ENCODE measurements around the gene DRAXIN.

The DRAXIN gene

DNA sequence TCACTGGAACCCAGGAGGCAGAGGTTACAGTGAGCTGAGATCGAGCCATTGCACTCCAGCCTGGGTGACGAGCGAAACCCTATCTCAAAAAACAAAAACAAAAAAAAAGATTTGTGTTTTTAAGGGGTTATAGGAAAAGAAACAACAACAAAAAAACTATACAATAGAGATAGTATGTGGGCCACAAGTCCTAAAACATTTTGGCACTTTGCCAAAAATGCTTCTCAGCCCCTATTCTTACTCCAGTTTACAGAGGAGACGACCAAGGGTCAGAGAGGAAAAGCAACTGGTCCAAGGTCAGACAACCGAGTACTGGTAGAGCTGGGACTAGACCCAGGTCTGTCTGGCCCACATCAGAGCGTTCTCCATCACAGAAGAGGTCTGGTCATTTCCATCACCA is 33.9 kb upstream of the DRAXIN start:
- DNase-seq (ENCODE audit: low spot score), result no peak

DNA sequence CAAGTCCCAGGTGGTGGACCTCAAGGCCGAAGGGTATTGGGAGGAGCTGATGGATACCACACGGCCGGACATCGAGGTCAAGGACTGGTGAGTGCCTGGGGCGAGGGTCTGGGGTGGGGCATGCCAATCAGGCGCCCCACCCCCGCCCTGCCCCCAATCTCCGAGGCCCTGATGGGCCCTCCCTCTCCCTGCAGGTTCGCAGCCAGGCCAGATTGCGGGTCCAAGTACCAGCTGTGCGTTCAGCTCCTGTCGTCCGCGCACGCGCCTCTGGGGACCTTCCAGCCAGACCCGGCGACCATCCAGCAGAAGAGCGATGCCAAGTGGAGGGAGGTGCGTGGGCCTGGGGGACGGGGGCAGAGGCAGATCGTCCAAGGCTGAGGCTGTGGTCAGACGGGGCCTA is 33.0 kb upstream of the DRAXIN start:
- no peak for DNase-seq (ENCODE audit: low spot score)

DNA sequence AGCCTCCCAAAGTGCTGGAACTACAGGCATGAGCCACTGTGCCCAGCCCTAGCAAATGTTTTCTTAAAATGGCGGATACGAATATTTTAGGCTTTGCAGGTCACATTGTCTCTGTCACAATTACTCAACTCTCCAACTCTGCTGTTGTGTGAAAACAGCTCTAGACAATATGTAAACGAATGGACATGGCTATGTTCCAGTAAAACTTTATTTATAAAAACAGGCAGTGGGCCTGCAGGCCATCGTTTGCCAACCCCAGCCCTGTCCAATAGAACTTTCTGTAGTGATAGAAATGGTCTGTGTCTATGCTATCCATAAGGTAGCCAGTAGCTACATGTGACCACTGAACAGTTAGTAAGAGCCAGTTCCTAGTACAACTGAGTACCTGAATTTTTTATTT is 31.8 kb upstream of the DRAXIN start:
- DNase-seq (ENCODE audit: low spot score), result no peak

DNA sequence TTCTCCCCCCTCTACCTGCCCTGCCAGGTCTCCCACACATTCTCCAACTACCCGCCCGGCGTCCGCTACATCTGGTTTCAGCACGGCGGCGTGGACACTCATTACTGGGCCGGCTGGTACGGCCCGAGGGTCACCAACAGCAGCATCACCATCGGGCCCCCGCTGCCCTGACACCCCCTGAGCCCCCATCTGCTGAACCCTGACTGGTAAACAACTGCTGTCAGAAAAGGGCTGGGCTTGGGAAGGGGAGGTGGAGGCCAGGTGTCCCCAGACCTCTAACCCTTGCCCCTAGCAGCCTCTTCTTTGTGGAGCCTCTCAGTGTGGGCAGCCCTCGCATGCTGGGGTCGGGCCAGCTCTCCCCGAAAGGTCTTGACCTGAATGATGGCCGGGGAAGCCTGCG is 30.4 kb upstream of the DRAXIN start:
- no peak for DNase-seq (ENCODE audit: low spot score)

DNA sequence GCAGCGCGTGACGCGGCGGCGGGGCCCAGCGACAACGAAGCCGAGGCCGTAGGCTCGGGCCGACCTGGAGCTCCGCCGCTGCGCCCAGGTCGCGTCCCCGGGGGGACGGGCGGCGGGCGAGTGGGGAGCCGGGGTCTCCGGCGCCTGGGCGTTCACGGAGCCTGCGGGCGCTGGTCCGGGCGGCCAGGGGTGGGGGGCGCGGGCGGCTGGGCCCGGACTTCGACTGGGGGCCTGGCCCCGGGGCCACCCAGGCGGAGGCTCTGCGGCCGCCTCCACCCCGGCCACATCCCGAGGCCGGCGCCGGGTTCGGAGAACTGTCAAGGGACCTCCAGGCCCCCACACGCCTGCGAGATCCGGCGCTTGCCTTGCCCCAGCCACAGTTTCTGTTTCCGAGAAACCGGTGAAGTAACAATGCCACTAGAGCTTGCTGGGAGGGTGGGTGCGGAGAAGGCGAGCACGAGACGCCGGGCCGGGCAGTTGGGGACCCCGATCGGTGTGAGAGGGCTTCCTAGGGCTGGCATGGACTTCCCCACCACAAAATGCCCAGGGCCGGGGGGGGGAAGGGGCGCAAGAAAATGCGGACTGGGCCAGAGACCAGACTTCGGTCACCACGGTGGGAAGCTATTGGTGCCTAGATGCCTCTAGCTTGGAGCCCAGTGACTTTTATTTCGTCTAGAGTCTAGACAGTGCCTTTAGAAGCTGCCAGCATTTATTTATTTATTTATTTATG is 27.0 kb upstream of the DRAXIN start:
- DNase-seq (ENCODE audit: low spot score), result no peak

DNA sequence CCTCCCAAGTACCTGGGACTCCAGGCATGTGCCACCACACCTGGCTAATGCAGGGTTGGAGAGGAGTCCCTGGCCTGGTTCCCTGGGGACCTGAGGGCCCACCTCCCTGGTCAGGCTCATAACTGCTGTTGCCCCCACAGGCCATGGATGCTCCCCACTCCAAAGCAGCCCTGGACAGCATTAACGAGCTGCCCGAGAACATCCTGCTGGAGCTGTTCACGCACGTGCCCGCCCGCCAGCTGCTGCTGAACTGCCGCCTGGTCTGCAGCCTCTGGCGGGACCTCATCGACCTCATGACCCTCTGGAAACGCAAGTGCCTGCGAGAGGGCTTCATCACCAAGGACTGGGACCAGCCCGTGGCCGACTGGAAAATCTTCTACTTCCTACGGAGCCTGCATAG is 23.0 kb upstream of the DRAXIN start:
- DNase-seq (ENCODE audit: low spot score), result no peak

DNA sequence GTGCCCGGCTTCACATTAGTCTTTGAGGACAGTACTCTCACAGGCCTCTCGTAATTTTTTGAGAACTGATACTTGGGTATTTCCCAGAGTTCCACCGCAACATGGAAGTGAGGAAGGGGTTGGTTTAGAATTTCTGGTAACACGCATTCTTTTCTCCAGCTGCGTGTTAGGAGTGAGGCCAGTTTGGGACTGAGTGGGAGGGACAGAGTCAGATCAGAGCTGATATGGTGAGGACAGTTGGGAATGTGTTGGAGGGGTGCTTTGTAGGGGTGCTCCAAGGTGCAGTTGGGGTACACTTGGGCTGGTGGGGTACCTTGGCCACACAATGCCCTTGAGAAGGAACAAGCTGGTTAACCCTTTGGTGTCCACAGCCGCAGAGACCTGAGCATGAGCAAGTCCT is 20.8 kb upstream of the DRAXIN start:
- no peak for DNase-seq (ENCODE audit: low spot score)

DNA sequence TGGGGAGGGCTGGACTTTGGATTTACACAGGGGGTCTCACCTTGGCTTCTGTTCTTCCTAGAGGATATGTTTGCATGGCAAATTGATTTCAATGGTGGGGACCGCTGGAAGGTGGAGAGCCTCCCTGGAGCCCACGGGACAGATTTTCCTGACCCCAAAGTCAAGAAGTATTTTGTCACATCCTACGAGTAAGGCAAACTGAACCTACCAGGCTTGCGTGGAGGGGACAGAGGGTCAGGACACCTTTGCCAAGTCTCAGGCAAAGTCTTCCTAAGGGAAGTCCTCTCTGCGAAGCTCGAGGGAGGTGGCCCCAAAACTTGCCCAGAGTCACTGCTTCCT is 20.3 kb upstream of the DRAXIN start:
- no peak for DNase-seq (ENCODE audit: low spot score)

DNA sequence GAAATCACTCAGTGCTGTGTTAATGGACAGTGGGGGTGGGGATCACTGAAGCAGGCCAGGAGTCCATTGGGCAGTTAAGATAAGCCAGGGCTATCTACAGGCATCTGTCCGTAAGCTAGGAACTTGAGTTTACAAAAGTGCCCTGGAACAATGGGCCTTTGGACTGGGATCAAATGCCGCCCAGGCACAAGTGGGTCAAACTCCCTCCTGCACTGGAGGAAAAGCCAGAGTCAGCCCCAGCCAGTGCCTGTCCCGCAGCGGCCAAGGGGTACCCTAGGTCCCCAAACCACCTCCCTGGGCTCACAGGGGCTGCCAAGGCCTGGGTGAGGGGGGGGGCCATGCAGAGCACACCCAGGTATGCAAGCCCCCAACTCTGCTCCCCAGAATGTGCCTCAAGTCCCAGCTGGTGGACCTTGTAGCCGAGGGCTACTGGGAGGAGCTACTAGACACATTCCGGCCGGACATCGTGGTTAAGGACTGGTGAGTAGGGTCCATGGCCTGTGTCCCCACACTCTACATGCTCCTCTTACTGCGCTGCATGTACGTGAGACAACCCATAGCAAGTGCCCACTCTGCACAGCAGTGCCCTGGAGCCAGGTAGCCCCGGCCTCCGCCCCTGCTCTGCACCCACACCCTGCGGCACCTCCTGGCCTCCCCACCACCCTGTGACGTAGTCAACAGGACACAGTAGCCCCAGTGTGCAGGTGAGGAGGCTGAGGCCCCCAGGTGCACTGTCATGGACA is 19.8 kb upstream of the DRAXIN start:
- DNase-seq (ENCODE audit: low spot score), result no peak

DNA sequence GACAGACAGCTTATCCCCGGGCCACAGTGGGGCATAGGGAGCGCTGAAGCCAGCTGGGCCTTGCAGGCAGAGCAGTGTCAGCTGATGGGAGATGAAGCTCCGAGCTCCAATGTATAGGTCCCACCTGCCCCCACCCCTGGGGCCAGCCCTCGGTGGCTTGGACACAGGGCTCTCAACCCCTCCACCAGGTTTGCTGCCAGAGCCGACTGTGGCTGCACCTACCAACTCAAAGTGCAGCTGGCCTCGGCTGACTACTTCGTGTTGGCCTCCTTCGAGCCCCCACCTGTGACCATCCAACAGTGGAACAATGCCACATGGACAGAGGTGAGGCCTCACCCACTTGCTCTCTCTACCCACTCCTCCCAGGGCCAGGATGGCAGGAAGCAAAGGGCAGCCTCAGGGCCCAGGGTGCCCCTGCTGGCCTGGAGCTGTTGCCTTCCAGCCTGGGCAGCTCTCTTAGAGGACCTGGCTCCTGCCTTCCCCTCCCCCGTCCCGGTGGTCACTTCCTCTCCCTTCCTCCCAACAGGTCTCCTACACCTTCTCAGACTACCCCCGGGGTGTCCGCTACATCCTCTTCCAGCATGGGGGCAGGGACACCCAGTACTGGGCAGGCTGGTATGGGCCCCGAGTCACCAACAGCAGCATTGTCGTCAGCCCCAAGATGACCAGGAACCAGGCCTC is 18.3 kb upstream of the DRAXIN start:
- no peak for DNase-seq (ENCODE audit: low spot score)

DNA sequence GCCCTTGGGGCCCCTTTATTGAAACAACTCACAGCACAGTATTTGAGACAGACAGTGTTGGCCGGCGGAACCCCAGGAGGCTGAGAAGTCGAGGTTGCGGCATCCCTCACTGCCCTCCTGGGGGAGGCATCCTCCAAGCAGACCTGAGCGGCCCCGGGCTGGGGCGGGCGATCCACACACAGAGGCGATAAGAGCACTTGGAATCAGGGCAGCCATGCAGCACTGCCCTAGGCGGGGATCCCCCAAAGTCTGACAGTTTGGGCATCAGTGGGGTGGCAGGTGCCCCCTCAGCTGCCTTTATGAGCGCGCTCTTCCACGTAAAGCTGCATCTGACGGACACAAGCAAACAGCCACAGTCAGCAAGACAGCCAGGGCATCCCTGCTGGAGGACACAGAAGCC is 17.0 kb upstream of the DRAXIN start:
- DNase-seq (ENCODE audit: low spot score), result no peak

DNA sequence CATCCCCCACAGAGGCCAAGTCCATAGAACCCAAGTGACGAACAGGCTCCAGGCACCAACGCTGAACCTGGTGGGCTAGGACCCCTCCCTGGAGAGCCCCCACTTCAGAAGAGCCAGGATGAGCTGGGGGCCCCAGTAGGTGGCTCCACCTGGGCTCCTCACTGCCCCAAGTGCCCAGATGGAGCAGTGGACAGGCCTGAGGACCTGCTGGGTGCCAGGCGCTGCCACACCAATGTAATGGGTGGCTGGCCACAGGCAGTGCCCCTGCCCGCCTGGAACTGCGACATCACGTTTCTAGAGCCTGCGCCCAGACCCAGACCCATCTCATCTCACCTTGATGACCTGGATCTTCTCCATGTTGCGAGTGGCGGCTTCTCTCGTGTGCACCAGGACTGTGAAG is 16.2 kb upstream of the DRAXIN start:
- DNase-seq (ENCODE audit: low spot score), result no peak

DNA sequence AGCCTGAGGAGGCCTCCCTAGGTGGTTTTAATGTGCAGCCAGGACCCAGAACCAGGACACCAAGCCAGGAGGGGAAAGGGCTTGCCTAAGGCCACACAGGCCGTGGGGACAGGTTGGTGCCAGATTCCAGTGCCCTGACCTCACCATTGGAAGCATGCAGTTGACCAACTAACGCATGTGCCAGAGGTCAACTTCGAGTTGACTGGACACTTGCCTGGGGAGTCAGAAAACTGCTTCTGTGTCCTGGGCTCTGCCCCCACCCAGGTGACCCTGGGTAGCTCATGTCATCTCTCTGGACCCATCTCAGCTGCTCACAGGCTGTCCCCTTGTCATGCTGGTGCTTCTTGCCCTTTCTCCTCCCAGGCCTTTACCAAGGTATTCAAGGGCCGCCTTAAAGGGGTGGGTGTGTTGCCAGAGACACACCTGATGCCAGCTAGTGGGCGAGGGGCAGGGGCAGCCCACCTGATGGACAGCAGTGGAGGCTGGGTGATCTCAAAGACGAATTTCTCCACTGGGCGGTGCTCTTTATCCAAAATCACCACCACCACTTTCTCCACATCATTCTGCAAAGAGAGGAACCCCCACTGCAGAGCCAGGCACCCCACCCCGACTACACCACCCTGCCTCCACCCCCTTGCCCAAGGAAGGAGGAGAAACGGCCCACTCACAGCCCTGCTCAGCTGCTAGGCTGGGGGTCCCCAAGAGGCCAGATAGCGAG is 15.0 kb upstream of the DRAXIN start:
- DNase-seq (ENCODE audit: low spot score), result no peak

DNA sequence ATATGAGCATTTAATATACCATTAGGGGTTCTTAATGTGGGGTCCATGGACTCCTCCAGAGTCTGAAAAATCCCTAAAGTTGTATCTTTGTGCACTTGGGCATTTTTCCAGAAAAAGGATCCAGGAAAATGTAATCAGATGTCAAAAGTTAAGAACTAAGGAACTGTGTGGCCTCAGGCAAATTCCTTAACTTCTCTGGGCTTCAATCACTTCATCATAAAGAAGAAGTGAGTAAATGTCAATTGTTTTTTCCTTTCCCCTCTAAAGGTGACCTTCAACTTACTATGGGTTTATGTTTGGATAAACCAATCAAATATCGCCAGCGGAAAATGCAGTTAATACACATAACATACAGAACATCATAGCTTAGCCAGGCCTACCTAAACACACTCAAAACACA is 13.1 kb upstream of the DRAXIN start:
- DNase-seq (ENCODE audit: low spot score), result no peak

DNA sequence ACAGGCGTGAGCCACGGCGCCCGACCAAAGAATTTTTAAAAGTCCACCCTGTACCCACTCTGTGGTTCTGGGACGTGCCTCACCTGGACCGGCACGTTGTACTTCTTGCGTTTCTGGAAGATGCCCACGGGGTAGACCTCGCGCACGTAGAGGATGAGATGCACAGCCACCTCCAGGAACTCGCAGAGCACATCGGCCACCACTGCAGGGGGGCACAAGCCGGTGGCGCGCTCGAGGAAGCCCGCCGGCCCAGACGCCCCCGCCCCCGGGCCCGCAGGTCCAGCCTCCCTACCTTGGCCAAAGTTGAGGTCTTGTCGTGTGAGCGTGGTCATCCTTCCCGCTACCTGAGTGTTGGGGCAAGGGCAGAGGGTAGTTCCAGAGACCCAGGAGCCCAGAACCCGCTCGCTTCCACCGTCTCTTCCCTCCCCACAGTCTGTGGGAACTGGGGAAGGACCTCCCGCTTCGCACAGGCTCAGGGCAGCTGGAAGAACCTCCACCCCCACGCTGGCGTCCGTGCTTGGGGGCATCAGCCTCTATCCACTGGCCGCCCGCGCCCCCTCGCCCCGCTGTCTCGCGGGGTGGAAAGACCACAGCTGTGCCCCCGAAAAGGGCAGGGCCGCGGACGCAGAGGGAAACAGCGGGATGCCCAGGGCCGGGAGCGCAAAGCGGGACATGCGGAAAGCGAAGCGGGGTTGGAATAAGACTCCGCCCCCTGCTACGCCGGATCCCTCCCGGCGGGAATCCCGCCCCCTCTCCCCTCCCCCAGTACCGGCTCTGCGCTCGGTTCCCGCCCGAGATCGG is 11.0 kb upstream of the DRAXIN start:
- no peak for DNase-seq (ENCODE audit: low spot score)

DNA sequence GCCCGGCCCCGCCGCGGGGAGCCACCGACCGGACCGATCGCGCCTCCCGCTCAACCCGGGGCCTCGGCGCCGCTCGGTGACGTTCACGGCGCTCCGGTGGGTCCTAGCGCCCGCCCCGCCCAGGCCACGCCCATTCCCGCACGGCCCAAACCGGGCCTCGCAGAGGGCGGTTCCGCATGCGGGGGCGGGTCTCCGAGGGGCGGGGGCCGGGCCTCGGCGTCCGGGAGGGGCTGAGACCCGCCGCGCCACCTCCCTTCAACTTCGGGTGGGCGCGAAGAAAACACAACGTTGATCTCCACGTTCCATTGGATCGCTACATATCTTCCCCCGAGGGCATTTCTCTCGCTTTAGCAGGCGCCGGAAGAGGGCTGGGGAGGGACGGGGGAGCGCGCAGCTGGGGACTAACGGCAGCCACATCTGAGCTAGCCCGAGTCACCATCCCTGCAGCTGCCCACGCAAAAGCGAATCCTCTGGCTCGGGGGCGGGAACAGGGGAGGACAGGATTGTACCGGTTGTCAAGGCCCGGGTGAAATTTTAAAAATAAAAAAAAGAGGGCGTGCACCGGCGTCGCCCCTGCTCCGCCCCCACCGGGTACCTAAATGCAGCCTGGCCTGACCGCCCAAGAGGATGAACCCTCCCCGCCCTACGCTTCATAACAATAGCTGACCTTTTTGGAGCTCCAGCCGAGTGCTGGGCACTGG is 10.3 kb upstream of the DRAXIN start, which contains the start of gene MAD2L2:
MAD2L2 (minus strand) TSS at position 78 of the 701 bp plus-strand sequence. CDS start 547 bp downstream, outside the sequence.
- DNase-seq (ENCODE audit: low spot score), result peak; percentile 60

DNA sequence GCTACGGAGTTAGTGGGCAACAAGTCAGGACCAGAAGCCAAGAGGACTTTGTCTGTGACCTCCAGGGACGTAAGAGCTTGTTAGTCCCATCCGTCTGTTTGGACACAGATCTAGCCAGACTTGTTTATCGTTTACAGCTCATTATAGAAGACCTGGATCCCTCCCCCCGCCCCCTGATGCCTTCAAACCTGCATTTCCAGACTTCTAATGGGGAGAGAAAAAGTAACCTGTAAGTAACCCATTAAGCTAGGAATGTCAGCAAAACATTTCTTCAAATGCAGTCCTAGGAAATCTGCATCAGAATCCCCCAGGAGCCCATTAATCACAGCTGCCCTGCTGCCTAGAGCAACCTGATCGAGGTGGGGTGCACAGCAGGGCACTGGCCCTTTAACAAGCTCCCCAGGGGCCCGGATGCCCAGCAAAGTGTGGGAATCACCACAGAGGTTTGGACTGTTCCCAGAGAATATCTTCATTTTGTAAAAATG is 9.2 kb upstream of the DRAXIN start:
- no peak for DNase-seq (ENCODE audit: low spot score)

DNA sequence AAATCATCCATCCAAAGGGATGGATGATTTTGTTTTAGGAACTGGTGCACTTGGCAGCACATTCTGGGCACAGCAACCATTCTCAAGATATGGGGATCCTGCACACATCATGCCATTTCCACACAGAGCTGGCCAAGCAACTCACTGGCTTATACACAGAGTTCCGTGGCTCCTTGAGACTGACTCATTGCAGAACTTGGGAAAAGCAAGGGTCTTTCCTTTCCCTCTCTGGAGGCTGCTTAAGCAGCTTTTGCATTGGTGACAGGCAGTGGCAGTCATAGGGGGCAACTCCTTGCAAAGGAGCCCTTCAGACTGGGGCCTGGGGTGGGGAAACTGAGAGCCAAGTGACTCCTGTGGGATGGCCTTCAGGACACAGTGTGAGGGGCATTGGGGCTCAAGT is 8.7 kb upstream of the DRAXIN start:
- no peak for DNase-seq (ENCODE audit: low spot score)

DNA sequence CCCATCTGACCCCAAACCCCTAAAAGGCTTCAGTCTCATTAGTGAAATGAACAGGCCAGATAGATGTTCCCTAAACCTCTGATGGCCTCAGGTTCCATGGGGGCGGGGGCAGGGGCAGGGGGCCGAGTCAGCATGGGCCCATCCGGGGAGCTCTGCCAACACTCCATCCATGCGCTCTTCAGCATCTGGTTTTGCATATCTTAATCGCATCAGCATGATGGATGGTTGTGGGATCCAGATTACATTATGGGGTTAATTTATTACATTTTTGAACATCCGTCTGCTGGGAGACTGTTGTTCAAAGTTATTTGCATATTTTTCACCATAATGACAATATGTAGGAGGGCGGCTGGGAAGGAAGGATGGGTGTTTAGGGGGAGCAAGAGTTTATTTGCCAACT is 7.4 kb upstream of the DRAXIN start:
- DNase-seq (ENCODE audit: low spot score), result no peak

DNA sequence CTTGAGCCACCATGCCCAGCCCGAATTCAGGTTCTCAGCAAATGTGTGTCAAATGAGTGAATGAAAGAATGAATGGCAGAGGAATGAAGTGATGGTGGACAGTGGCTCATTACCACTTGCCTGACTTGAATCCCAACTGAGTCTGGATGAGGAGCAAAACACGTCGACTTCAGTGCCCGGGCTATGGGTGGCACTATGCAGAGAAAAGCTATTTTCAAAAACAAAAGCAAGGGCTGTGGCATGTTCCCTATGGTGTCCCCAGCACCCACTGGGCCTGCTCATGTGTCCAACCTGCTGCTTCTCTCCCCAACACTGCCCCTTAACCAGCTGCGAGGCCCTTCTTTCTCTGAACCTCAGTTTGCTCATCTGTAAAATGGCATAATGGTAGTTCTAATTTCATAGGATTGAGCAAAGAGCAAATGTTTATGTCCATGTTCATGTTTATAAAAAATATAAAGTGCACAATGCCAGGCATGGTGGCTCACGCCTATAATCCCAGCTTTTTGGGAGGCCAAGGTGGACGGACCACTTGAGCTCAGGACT is 6.2 kb upstream of the DRAXIN start:
- DNase-seq (ENCODE audit: low spot score), result no peak

DNA sequence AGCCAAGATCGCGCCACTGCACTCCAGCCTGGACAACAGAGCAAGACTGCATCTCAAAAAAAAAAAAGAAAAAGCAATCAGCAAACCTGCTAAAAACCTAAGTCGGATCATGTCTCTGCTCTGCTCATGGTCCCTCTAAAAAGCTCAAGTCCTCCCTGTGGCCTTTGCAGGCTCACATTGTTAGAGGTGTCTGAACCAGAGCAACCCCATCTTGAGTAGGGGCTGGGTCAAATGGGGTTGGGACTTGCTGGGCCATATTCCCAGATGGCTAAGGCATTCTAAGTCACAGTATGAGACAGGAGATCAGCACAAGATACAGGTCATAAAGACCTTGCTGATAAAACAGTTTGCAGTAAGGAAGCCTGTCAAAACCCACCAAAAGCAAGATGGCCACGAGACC is 3.0 kb upstream of the DRAXIN start:
- no peak for DNase-seq (ENCODE audit: low spot score)

Data from kidney capillary endothelial cell (primary cell).